DND-41 (cell line): Measurements from ENCODE around the gene PRDM2.

Source experiments
- ATAC-seq: fragments of 200-7000 bp; cut with Tn5 transposase; 3 replicates; pipeline ENCODE4 v1.9.1; 2021; ENCODE audit warnings: low read depth; ENCODE audit not compliant: insufficient read depth
- DNase-seq: peaks from one replicate; pipeline ENCODE4 v3.0.0-alpha.2; 2020
- H2AFZ ChIP-seq: 2 replicates; pipeline ENCODE4 v1.6.0; 2012; ENCODE audit warnings: low read depth, low read length
- H3K27ac ChIP-seq: 2 replicates; pipeline ENCODE4 v1.5.1; 2012; ENCODE audit warnings: low read length, inconsistent platforms
- H3K27me3 ChIP-seq: fragments of 200-600 bp; sonication (generic); 2 replicates; pipeline ENCODE4 v1.6.0; 2012; ENCODE audit warnings: low read length, mild to moderate bottlenecking, inconsistent platforms; ENCODE audit not compliant: insufficient read depth, poor library complexity
- H3K36me3 ChIP-seq: 2 replicates; pipeline ENCODE4 v1.5.1; 2012; ENCODE audit warnings: low read length, inconsistent platforms; ENCODE audit not compliant: insufficient read depth
- H3K4me1 ChIP-seq: 2 replicates; pipeline ENCODE4 v1.5.1; 2012; ENCODE audit warnings: mild to moderate bottlenecking, low read length; ENCODE audit not compliant: insufficient read depth
- H3K4me2 ChIP-seq: 2 replicates; pipeline ENCODE4 v1.6.0; 2012; ENCODE audit warnings: mild to moderate bottlenecking, moderate library complexity, low read length, inconsistent platforms; ENCODE audit not compliant: insufficient read depth
- H3K4me3 ChIP-seq, 2 experiments: fragments of 200-600 bp in 1 of 2; shearing (Covaris generic) in 1 of 2; 2 replicates each; pipeline ENCODE4 v1.5.1; 2012 to 2016; ENCODE audit warnings: inconsistent platforms in 2 of 2, low read length in 2 of 2, mild to moderate bottlenecking in 2 of 2, low read depth in 1 of 2, moderate library complexity in 1 of 2
- H3K79me2 ChIP-seq: 2 replicates; pipeline ENCODE4 v1.6.0; 2012; ENCODE audit warnings: low read length, inconsistent platforms; ENCODE audit not compliant: insufficient read depth
- H3K9ac ChIP-seq: 2 replicates; pipeline ENCODE4 v1.6.0; 2012; ENCODE audit warnings: low read depth, mild to moderate bottlenecking, inconsistent platforms, low read length, moderate library complexity
- H3K9me3 ChIP-seq: 2 replicates; pipeline ENCODE4 v1.5.1; 2012; ENCODE audit warnings: low read length, moderate library complexity, mild to moderate bottlenecking, inconsistent platforms; ENCODE audit not compliant: insufficient read depth, severe bottlenecking
- H4K20me1 ChIP-seq: 2 replicates; pipeline ENCODE4 v1.6.0; 2012; ENCODE audit warnings: low read length; ENCODE audit not compliant: insufficient read depth
- CTCF ChIP-seq: IDR thresholded peaks from 2 replicates; pipeline ENCODE4 v1.5.1; 2012; ENCODE audit warnings: borderline replicate concordance, low read length, moderate library complexity, mild to moderate bottlenecking; ENCODE audit not compliant: poor library complexity, severe bottlenecking; ENCODE audit errors: extremely low read depth
- EZH2 ChIP-seq: IDR thresholded peaks from 3 replicates; pipeline ENCODE4 v1.6.1; 2012; ENCODE audit warnings: borderline replicate concordance, low read depth, mild to moderate bottlenecking, moderate library complexity, low read length, inconsistent platforms; ENCODE audit not compliant: severe bottlenecking

Gene PRDM2

GRCh38 chr1:13748610-13749505, 48.9 kb downstream of the PRDM2 start:
- peak; percentile 32 for TF ChIP-seq CTCF
- TF ChIP-seq EZH2: no peak
- peak overlapping the region; percentile 73 for H3K27ac ChIP-seq

GRCh38 chr1:13749543-13750341, 49.8 kb downstream of the PRDM2 start:
- H3K4me3 ChIP-seq: peak overlapping the region; percentile 78
- ATAC-seq: peak; percentile 34

More at GRCh38 chr1:13748610-13749505, 48.9 kb downstream of the PRDM2 start:
- H3K4me1 ChIP-seq: peaks cover 37% of the 10 kb centered on the region
- H3K4me3 ChIP-seq: peak overlapping the region; percentile 16 to 78; a peak in 3 of 4 replicates
- ATAC-seq: peak; percentile 96
- peak overlapping the region; percentile 85 for H2AFZ ChIP-seq
- H4K20me1 ChIP-seq: peaks cover 33% of the 10 kb centered on the region
- peak; percentile 96 for DNase-seq
- H3K4me2 ChIP-seq: peak overlapping the region; percentile 89
- H3K9ac ChIP-seq: peak overlapping the region; percentile 81
- no peaks in the 10 kb centered on the region for H3K9me3 ChIP-seq
- peaks cover 10% of the 10 kb centered on the region for H3K36me3 ChIP-seq
- H3K79me2 ChIP-seq: peaks cover 45% of the 10 kb centered on the region
- H3K27me3 ChIP-seq: peaks cover 4% of the 10 kb centered on the region

GRCh38 chr1:13751458-13751871, 51.5 kb downstream of the PRDM2 start:
- no peak overlapping the region for H3K27ac ChIP-seq
- DNase-seq (no peak), ATAC-seq (no peak)
- peaks cover 4% of the 10 kb centered on the region for H3K27me3 ChIP-seq
- peak overlapping the region in 1 of 2 experiments; percentile 3; a peak in 1 of 4 replicates for H3K4me3 ChIP-seq
- H3K4me2 ChIP-seq: peak overlapping the region; percentile 86
- peaks cover 37% of the 10 kb centered on the region for H3K4me1 ChIP-seq
- TF ChIP-seq CTCF (no peak), EZH2 (no peak)
- no peak overlapping the region for H2AFZ ChIP-seq
- H3K79me2 ChIP-seq: peaks cover 69% of the 10 kb centered on the region
- peaks cover 15% of the 10 kb centered on the region for H3K36me3 ChIP-seq
- no peak overlapping the region for H3K9ac ChIP-seq
- H3K9me3 ChIP-seq: no peaks in the 10 kb centered on the region
- peaks cover 53% of the 10 kb centered on the region for H4K20me1 ChIP-seq

More at GRCh38 chr1:13749543-13750341, 49.8 kb downstream of the PRDM2 start:
- Histone ChIP-seq H3K4me1 (peaks cover 37% of the 10 kb centered on the region), H3K27me3 (peaks cover 4% of the 10 kb centered on the region), H2AFZ (peak overlapping the region; percentile 72), H3K36me3 (peaks cover 15% of the 10 kb centered on the region), H4K20me1 (peaks cover 42% of the 10 kb centered on the region), H3K27ac (peak overlapping the region; percentile 67), H3K9me3 (no peaks in the 10 kb centered on the region), H3K9ac (peak overlapping the region; percentile 81), H3K79me2 (peaks cover 53% of the 10 kb centered on the region), H3K4me2 (peak overlapping the region; percentile 86)
- TF ChIP-seq CTCF (no peak), EZH2 (no peak)
- DNase-seq: peak; percentile 41
